GM21825 (cell line): ENCODE results near the gene ATXN7L2.
A peak's percentile ranks its signal among the peaks of the same experiment; 100 is the strongest.

Source experiments
- ATAC-seq: cut with Tn5 transposase; IDR thresholded peaks from one replicate; pipeline ENCODE4 v1.9.1; 2021; ENCODE audit warnings: mild to moderate bottlenecking, moderate library complexity; ENCODE audit not compliant: unreplicated experiment

ATXN7L2 gene

GRCh38 chr1:109522026-109522425 lies 38.3 kb downstream of the ATXN7L2 start:
- no peak for ATAC-seq

- no peak for ATAC-seq
Observed at GRCh38 chr1:109523706-109524105, 40.0 kb downstream of the ATXN7L2 start.

GRCh38 chr1:109527098-109527811 lies 43.5 kb downstream of the ATXN7L2 start:
- peak; percentile 65 for ATAC-seq

GRCh38 chr1:109527846-109528695 lies 44.4 kb downstream of the ATXN7L2 start:
- ATAC-seq = no peak

- ATAC-seq = no peak
Observed at GRCh38 chr1:109528712-109529111, 45.0 kb downstream of the ATXN7L2 start.

GRCh38 chr1:109529881-109530456 lies 46.3 kb downstream of the ATXN7L2 start:
- ATAC-seq = no peak

- ATAC-seq = no peak
Observed at GRCh38 chr1:109530457-109531087, 46.9 kb downstream of the ATXN7L2 start.

GRCh38 chr1:109531380-109531779 lies 47.7 kb downstream of the ATXN7L2 start:
- no peak for ATAC-seq

GRCh38 chr1:109531826-109532364 lies 48.2 kb downstream of the ATXN7L2 start:
- ATAC-seq = no peak

- peak; percentile 58 for ATAC-seq
Observed at GRCh38 chr1:109532365-109533136, 48.8 kb downstream of the ATXN7L2 start.

- ATAC-seq = no peak
Observed at GRCh38 chr1:109534307-109534858, 50.7 kb downstream of the ATXN7L2 start.

GRCh38 chr1:109535481-109535880 lies 51.8 kb downstream of the ATXN7L2 start:
- ATAC-seq = no peak

GRCh38 chr1:109535971-109536491 lies 52.3 kb downstream of the ATXN7L2 start:
- ATAC-seq = no peak

- ATAC-seq = no peak
Observed at GRCh38 chr1:109537450-109538178, 53.9 kb downstream of the ATXN7L2 start.

GRCh38 chr1:109538827-109539555 lies 55.3 kb downstream of the ATXN7L2 start:
- ATAC-seq = no peak

- no peak for ATAC-seq
Observed at GRCh38 chr1:109539676-109540075, 56.0 kb downstream of the ATXN7L2 start, which contains the start of gene GPR61. GPR61 (plus strand) TSS chr1:109539872; CDS start chr1:109543023, 3,151 bp downstream.

- ATAC-seq = no peak
Observed at GRCh38 chr1:109541102-109541501, 57.4 kb downstream of the ATXN7L2 start.
